Measurements from ENCODE around the gene PCDH1.

GRCh38 chr5:141865406-141865805 lies 12.8 kb downstream of the PCDH1 start:
- TF ChIP-seq, protein P1, sequence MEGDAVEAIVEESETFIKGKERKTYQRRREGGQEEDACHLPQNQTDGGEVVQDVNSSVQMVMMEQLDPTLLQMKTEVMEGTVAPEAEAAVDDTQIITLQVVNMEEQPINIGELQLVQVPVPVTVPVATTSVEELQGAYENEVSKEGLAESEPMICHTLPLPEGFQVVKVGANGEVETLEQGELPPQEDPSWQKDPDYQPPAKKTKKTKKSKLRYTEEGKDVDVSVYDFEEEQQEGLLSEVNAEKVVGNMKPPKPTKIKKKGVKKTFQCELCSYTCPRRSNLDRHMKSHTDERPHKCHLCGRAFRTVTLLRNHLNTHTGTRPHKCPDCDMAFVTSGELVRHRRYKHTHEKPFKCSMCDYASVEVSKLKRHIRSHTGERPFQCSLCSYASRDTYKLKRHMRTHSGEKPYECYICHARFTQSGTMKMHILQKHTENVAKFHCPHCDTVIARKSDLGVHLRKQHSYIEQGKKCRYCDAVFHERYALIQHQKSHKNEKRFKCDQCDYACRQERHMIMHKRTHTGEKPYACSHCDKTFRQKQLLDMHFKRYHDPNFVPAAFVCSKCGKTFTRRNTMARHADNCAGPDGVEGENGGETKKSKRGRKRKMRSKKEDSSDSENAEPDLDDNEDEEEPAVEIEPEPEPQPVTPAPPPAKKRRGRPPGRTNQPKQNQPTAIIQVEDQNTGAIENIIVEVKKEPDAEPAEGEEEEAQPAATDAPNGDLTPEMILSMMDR (conservative IDR thresholded peaks at IDR 0.05), result no peak
- TF ChIP-seq ZFX (IDR thresholded peaks at IDR 0.05), result no peak

All from C4-2B (cell line).